ENCODE data around the gene NGEF.

- TF ChIP-seq CTCF (conservative IDR thresholded peaks at IDR 0.05 in 1 of 2, IDR thresholded peaks at IDR 0.05 in 1 of 2; ENCODE audit: extremely low read depth in 1 of 2, insufficient read depth in 1 of 2, low read depth in 1 of 2, low read length in 2 of 2) (no peak), EZH2 (IDR thresholded peaks at IDR 0.05; ENCODE audit: borderline replicate concordance, low read length) (no peak)
Measured at GRCh38 chr2:232951891-232952290, 61.2 kb downstream of the NGEF start.
